GM12865 (cell line): ENCODE data around the gene FUT8.
A peak's percentile ranks its signal among the peaks of the same experiment; 100 is the strongest.

Source experiments
- DNase-seq: peaks from one replicate; pipeline ENCODE4 v3.0.0; 2010; ENCODE audit warnings: low read depth
- H3K4me3 ChIP-seq: 2 replicates; pipeline ENCODE4 v1.5.1; 2011; ENCODE audit warnings: mild to moderate bottlenecking, low read depth, low read length, control low read depth
- CTCF ChIP-seq: IDR thresholded peaks from 2 replicates; pipeline ENCODE4 v1.5.1; 2011; ENCODE audit warnings: low read length, control low read depth, low read depth, inconsistent platforms; ENCODE audit not compliant: insufficient read depth; ENCODE audit errors: missing control alignments

Gene FUT8

GRCh38 chr14:65555358-65555757 is 142.8 kb downstream of the FUT8 start:
- no peak for TF ChIP-seq CTCF
- no peak overlapping the region for H3K4me3 ChIP-seq
- DNase-seq = no peak

GRCh38 chr14:65558363-65558762 is 145.8 kb downstream of the FUT8 start:
- DNase-seq = no peak
- TF ChIP-seq CTCF = no peak
- H3K4me3 ChIP-seq = no peak overlapping the region

DNA sequence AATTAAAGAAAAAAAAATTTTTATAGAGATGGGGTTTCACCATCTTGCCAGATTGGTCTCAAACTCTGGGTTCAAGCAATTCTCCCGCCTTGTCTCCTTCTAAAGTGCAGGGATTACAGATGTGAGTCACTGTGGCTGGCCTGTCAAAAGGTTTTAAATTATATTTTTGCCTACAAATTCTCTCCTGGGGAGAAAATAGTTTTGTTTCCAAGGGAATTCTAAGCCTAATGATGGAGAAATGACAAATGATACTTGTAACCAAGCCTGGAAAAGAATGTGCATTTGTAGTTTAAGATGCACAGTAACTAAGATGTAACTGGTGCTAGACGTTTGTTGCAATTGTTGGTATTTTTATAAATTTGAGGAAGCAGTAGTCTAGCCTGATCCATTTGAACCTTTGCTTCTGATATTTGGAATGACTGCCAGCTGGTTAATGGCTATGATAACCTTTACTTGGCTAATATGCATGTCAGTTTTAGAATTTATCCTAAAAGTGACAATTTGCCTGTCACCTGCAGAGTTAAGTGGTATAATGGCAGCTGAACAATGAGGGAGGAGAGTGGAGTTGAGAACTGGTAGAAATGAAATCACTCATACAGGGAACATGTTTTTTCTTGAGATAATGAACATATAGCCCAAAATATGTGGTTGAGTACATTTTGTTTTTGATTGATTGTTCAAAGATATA is 148.0 kb downstream of the FUT8 start:
- H3K4me3 ChIP-seq = no peak overlapping the region
- TF ChIP-seq CTCF = no peak
- DNase-seq = no peak

- no peak overlapping the region for H3K4me3 ChIP-seq
- no peak for TF ChIP-seq CTCF
- no peak for DNase-seq
These were observed 151.8 kb downstream of the FUT8 start for GRCh38 chr14:65564370-65564769.

DNA sequence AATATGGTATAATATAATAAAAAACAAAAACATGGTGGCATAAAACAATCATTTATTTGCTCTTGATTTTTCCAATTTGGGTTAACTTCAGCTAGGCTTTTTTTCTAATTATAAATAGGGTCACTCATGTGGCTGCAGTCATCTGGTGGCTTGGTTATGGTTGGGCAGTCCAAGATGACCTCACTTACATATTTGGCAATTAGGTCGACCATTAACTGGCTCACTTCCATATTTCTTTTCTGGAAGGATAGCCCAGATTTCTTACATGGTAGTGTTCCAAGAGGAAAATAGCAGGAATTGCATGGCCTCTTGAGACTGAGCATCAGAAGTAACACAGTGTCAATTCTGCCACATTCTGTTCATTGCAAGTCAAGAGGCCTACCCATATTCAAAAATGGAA is 153.4 kb downstream of the FUT8 start:
- no peak for DNase-seq
- H3K4me3 ChIP-seq = no peak overlapping the region
- TF ChIP-seq CTCF = no peak

GRCh38 chr14:65566820-65567522 is 154.4 kb downstream of the FUT8 start:
- no peak for TF ChIP-seq CTCF
- H3K4me3 ChIP-seq = no peak overlapping the region
- DNase-seq = peak; percentile 32
